Effector CD4-positive, alpha-beta T cell (primary cell): ENCODE data around the gene PDCD2L.

ENCODE experiments used
- DNase-seq: peaks from one replicate; pipeline ENCODE4 v3.0.0-alpha.2; 2020

PDCD2L gene

GRCh38 chr19:34474233-34474989 lies 70.2 kb downstream of the PDCD2L start:
- no peak for DNase-seq

- DNase-seq, result no peak
These were observed 71.1 kb downstream of the PDCD2L start for GRCh38 chr19:34475026-34475974.
